GM21717 (cell line): ENCODE results near the gene CCDC167.
"Not testable (repeated sequence)": the region's sequence is repeated elsewhere in the genome, so short reads cannot be mapped to it uniquely, and the experiment has no call there.

Experiments used
- ATAC-seq: cut with Tn5 transposase; IDR thresholded peaks from one replicate; pipeline ENCODE4 v1.9.1; 2021; ENCODE audit warnings: mild to moderate bottlenecking, moderate library complexity; ENCODE audit not compliant: unreplicated experiment

CCDC167 gene

DNA sequence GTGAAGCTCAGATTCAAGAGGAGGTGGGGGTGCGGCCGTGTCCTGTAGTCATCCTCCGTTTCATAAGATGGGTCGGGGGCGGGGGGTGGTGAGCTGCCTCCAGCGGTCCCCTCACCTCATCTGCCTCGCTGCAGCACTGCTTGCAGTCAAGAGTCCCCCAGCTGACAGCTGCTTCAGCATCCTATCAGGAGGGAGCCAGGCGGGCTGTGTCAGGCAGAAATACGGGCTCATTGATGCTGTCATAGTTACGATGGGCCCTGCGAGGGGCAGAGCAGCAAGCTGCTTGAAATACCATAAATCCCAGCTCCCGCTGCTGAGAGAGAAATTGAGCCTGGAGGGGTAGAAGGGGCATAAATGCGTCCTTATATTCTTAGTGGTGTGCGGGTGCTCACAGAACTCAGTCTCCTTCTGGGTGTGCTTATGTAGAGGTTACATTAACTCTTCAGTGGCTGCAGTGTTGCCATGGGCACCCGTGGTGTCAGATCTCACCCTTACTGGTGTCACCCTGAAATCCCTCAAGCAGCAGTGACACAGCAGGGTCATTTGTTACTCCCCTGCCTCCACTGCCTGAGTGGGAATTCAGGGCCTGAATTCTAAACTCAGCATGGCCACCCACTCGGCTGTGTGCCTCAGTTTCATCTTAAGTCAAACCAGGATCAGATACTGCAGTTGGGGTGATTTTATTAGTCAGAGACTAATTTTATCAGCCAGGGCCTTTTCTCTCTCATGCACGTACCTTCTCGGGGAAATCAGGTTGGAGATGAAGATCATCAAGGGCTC lies 21.8 kb downstream of the CCDC167 start:
- ATAC-seq, result no peak

DNA sequence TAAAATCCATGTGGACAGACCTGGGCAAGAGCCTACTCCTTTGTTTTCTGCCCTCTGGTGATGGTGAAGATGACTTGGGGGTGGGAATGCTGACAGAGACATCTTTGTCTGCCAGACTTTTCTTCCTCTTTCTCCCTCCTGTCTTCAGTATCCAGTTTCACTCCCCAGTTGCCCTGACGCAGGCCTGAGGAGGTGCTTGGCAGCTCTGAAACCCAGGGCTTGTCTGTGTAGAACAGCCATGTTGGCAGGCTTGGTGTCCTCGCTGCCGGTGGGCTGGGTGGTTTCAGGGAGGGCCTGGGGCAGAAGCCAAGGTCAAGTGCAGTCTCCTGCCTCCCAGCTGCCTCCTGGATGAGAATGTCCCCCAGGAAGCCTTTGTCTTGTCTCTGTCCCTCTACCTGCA lies 22.5 kb downstream of the CCDC167 start:
- no peak for ATAC-seq

GRCh38 chr6:37474316-37474715 lies 25.4 kb downstream of the CCDC167 start:
- ATAC-seq, result no peak

- ATAC-seq, result no peak
Observed at GRCh38 chr6:37473364-37474095, 26.2 kb downstream of the CCDC167 start.

DNA sequence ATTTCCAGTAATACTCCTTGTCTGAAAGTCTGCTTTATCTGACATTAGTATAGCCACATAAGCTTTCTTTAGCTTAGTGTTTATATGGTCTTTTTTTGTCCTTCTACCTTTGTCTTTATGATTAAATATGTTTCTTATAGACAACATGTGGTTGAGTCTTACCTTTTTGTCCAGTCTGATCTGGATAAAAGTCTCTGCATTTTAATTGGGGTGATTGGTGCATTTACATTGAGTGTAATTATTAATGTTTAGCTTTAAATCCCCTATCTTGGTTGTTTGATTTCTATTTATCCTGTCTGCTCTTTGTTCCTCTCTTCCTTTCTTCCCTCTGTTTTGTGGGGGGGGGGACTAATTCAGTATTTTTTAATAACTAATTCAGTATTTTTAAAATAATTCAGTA lies 32.0 kb downstream of the CCDC167 start:
- ATAC-seq, result no peak

DNA sequence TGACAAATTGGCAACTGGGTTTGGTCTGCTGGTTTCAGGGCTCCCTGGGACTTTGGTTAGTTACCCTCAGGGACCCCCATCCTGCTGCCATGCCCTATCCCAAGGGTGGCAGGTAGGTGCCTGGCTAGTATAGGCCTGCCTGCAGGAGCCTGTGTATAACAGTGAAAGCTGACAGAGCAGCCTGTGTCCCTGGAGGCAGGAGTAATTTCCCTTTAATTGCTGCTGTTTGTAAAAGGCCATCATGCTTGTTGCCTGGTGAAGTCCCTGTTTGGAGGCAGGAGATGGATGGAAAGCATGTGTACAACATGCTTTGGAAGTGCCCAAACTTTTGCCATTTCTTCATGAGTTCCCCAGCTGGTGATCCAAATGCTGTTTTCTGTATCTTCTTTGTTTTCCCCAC lies 36.6 kb downstream of the CCDC167 start:
- no peak for ATAC-seq

DNA sequence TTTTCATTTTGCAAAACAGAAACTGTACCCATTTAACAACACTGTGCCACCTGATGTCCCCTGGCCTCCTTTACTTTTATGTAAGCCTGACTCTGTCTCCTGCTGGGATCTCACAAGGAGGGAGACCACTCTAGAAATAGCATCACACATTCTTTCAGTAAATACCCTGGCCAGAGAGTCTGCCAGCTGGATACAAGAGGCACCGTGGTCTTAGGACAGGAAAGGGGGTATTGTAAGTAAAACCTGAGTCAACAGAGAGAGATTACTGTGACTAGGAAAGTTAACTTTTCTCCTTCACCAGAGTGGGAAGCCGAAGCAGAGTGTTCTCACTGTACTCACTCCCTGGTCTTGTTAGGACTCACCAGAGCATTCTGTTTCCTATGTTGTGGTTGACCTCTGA lies 38.9 kb downstream of the CCDC167 start:
- ATAC-seq, result no peak

- ATAC-seq, result no peak
Observed at GRCh38 chr6:37459981-37460800, 39.5 kb downstream of the CCDC167 start.

GRCh38 chr6:37456816-37457560 lies 42.7 kb downstream of the CCDC167 start:
- no peak for ATAC-seq

DNA sequence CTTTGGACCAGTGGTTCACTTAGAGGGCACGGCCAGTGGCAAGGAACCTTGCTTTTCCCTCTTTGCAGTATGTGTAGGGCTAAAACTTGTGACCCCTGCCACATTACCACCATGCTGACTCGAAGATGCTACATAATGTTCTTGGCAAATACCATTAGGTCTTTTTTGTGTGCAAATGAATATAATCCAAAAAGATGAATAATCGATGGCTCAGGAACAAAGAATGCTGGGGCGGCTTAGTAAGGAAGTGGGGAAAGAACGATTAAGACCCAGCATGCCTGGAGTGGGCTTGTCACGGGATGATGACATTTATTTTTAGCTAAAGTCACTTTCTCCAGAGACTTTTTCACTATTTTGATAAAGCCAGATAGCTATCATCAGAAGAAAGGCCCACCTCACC lies 43.6 kb downstream of the CCDC167 start:
- no peak for ATAC-seq

DNA sequence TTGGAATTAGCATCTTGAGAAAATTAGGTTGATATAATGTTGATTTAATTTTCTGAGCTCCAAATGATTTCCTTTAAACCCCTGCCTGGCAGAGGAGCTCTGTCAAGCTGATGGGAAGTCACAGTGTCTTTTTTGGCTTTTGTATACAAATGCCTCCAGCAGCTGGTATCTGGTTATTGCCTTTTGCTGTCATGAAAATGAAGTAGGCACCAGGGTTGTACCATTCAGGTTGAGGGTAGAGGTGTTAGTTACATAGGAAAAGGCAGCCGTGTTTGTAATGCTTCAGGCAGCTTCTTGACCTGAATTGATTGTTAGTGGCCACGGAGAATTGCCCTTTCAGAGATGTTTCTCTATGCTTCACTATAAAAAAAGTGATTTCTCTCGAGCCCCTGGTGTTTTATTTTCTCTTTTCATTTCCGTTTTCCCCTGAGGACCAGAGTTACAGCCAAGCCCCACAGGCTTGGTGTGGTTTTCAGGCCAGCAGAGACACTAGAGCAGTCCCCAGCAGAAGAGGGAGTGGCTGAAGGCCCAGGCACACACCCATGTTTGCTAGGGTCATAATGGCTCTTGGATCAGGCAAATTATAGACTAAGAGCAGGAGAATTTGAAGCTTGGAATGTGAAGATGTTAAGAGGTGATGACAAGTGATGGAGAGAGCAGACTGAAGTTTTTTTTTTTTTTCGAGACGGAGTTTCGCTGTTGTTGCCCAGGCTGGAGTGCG lies 45.1 kb downstream of the CCDC167 start:
- no peak for ATAC-seq

- ATAC-seq, result no peak
Observed at GRCh38 chr6:37452522-37452921, 47.2 kb downstream of the CCDC167 start.

GRCh38 chr6:37451441-37452193 lies 48.1 kb downstream of the CCDC167 start:
- no peak for ATAC-seq

DNA sequence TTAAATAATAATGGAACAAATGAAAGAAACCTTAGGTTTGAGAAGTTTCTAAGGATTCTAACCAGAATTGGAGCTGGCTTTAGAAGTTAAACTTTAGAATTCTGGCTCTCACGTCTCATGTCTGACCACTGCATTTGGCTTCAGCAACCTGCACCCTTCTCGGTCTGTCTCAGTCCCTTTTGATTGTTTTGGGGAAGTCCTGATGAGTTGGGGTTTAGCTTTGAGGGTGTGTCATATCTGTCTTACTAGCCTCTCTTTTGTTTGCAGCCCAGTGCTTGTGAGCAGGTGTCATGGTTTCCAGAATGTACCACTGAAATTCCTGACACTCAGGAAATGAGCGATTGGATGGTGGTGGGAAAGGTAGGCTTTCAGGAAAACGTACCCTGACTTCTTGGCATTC lies 49.7 kb downstream of the CCDC167 start:
- ATAC-seq, result no peak

DNA sequence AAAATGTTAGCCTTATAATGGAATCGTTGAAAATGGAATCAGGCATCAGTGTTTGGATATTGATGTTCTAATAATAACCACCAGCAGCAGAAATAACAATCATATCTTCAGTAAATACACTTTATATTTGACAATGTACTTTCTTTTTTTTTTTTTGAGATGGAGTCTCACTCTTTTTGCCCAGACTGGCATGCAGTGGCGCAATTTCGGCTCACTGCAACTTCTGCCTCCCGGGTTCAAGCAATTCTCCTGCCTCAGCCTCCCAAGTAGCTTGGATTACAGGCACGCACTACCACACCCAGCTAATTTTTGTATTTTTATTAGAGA lies 56.5 kb downstream of the CCDC167 start:
- ATAC-seq, result not testable (repeated sequence)

DNA sequence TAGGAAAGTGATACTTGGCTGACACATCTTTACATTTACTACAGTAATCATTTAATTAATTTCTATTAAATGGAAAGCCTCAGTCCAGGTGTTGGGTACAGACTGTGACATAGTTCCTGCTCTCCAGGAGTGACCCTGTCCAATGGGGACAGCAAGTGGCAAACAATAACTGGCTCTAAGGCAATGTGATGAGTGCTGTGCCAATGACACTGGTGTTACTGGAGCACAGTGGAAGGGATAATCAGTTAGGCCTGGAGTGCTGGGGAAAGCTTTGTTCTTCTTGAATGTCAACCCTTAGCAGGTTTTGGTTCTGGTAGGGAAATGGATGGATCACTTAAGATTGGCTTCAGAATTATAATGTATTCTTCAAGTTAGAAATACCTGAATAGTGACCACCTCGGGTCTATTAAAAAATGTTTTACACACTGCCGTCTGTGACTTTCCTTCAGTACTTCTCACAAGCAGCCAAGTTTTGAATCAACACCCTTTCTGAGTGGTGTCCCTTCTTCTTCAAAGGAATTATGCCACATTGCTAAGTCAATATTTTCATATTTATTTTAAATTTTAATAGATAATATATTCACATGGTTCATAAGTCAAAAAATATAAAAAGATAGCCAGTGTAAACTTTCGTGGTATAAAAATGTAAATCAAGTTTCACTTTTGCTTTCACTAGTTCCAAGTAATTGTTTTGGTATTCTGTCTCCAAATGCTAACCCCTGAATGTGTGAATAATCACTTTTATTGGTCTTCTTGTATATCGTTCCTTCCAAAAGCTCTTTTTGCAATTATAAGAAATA lies 57.1 kb downstream of the CCDC167 start:
- ATAC-seq, result no peak

DNA sequence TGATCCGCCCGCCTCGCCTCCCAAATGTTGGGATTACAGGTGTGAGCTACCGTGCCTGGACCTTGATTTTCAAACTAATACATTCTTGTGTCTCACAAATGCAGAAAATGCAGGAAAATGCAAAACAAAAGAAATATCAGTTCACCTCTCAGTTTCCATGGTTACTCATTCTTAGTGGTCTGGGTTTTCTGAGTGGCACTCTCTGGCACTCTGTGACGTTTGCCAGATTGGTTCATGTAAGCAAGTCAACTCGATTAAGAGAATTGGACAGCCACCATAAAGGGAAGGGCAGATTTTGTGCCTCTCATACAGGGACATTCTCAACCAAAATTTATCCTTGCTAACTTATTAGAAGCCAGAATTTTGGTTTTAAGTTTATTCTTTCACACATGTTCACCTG lies 58.0 kb downstream of the CCDC167 start:
- ATAC-seq, result no peak

DNA sequence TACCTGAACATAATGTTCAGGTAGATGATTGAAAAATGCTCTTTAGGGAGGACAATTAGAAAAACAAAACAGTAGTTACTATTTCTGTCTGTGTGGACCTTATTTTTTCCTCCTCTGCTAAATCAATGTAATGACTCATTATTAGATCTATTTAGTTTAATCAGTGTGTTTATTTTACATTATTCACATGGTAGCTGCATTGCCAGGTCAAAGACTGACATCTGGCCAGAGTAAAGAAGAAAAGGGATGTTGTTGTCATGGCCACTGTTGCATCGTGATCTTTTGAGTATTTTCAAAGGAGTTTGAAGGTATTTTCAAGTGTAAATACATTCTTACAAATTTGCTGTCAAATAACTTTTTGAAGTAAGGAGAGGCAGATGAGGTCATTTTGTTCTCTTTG lies 60.8 kb downstream of the CCDC167 start:
- no peak for ATAC-seq

DNA sequence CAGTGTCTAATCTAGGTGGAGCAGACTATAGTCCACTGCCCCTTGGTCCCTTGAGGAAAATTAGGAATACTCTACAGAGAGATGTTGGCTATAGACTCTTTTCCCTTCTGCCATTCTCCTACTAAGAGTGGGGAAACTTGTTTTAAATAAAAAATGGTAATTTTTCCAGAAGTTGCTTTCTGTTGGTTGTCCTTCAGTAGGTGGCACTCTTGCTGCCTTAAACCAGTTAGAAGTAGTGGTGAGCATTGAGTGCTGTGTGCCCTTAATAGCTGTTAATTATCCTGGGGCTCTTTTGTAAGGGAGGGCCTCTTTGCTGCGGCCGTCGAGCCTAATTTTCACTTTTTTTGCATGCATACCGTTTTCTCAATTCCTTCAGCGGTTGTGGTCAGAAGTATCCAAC lies 63.9 kb downstream of the CCDC167 start:
- no peak for ATAC-seq
